Skeletal muscle satellite cell (primary cell): ENCODE data around the gene PDE4A.

Source experiments
- H3K27me3 ChIP-seq: 2 replicates; pipeline ENCODE4 v1.7.0; 2013; ENCODE audit warnings: low read length; ENCODE audit not compliant: control insufficient read depth, insufficient read depth
- H3K36me3 ChIP-seq: 2 replicates; pipeline ENCODE4 v1.7.0; 2013; ENCODE audit warnings: mild to moderate bottlenecking, control low read depth, low read length; ENCODE audit not compliant: insufficient read depth
- H3K4me1 ChIP-seq: 2 replicates; pipeline ENCODE4 v1.7.0; 2013; ENCODE audit warnings: low read length; ENCODE audit not compliant: control insufficient read depth, insufficient read depth
- H3K4me2 ChIP-seq: 2 replicates; pipeline ENCODE4 v1.7.0; 2013; ENCODE audit warnings: mild to moderate bottlenecking, low read length
- H3K4me3 ChIP-seq: 2 replicates; pipeline ENCODE4 v1.7.0; 2013; ENCODE audit warnings: low read length
- H3K9ac ChIP-seq: 2 replicates; pipeline ENCODE4 v1.7.0; 2013; ENCODE audit warnings: mild to moderate bottlenecking, low read depth, low read length, moderate library complexity
- H3K9me3 ChIP-seq: replicated peaks from 2 replicates; pipeline ENCODE4 v1.7.0; 2013; ENCODE audit warnings: mild to moderate bottlenecking, control low read depth, low read length

The PDE4A gene

DNA sequence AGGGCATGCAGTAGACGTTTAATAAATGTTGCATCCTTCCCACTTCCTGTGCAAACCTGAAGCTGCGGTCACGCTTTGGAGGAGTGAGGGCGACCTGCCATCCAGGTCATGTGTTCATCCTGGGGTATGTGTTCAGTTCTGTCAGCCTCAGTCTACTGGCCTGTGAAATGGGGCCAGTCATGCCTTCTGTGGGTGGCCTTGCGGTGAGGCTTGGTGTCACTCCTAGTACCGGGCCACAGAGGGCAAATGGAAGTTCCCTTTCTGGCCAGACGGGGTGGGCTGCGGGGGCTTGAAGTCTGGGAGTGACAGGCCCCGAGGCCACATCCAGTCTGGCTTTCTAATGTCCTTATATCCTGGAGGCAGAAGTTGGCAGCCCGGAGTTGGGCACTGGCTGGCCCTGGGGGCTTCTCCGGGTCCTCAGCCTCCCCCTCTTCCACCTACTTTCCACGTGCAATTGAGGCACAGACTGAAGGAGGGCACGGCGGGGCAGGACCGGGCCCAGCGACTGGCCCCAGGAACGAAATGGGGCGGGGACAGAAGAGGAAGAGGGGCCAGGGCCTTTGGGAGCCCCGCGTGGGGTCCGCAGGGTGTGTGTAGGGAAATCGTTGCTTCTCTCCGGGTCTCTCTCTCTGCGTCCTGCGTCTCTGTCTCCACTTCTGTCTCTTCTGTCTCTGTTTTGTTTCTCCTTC is 11.1 kb downstream of the PDE4A start:
- H3K9ac ChIP-seq, result peak overlapping the region; percentile 79
- H3K9me3 ChIP-seq, result no peaks in the 10 kb centered on the region
- H3K4me3 ChIP-seq, result peak overlapping the region; percentile 78
- peak overlapping the region; percentile 86 for H3K4me2 ChIP-seq
- H3K36me3 ChIP-seq, result no peaks in the 10 kb centered on the region
- H3K27me3 ChIP-seq, result peaks cover 9% of the 10 kb centered on the region
- peaks cover 17% of the 10 kb centered on the region for H3K4me1 ChIP-seq

DNA sequence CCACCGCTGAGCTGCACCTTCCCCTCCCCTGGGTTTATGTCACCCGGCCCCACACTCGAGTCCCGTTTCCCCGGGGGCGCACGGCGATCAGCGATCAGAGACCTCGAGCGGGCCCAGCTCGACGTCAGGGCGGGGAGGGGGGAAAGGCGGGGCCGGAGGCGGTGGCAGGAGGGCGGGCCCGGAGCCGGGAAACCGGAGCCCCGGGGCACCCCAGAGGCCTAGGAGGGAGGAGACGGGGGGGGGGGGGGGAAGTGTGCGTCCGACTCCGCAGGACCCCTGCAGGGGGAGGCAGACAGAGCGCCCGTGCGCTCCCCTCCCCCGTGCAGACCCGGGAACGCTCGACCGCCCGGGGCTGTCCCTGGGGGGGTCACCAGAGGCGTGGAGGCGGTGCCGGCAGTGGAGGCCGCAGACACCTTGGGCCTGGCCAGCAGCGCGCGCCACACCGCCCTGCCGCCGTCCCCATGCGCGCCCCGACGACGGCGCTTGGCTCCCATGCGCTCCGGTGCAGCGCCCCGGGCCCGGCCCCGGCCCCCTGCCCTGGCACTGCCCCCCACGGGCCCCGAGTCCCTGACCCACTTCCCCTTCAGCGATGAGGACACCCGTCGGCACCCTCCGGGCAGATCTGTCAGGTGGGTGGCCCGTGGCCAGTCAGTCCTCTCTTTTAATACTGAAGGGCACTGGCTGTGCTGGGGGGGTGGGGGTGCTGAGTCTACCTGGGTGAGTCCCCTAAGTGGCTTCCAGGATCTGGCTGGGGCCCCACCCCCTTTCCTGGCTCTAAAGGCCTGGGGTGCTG is 11.8 kb downstream of the PDE4A start:
- Histone ChIP-seq H3K36me3 (no peaks in the 10 kb centered on the region), H3K27me3 (peaks cover 9% of the 10 kb centered on the region), H3K4me2 (peak overlapping the region; percentile 86), H3K4me3 (peak overlapping the region; percentile 78), H3K4me1 (peaks cover 17% of the 10 kb centered on the region), H3K9me3 (no peaks in the 10 kb centered on the region), H3K9ac (peak overlapping the region; percentile 67)

DNA sequence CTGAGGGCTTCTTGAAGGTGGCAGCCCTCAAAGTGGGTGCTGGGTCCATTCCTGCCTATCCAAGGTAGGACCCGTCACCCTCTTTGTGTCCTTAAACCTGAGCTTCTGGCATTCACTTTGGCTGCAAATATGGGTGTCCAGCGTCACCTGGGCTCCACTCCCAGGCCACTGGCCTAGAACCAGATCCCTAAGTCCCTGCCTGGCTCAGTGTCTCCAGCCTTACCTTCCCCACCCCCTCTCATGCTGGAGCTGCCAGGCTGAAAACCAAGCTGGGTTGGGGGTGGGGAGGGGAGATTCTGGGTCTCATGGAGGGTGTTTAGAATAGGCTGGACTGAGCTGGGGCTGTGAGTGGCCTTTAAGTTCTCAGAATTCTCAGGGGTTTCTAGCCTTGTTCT is 12.4 kb downstream of the PDE4A start:
- Histone ChIP-seq H3K27me3 (peaks cover 5% of the 10 kb centered on the region), H3K9me3 (no peaks in the 10 kb centered on the region), H3K4me3 (no peak overlapping the region), H3K4me1 (peaks cover 17% of the 10 kb centered on the region), H3K4me2 (peak overlapping the region; percentile 86), H3K9ac (no peak overlapping the region), H3K36me3 (no peaks in the 10 kb centered on the region)

DNA sequence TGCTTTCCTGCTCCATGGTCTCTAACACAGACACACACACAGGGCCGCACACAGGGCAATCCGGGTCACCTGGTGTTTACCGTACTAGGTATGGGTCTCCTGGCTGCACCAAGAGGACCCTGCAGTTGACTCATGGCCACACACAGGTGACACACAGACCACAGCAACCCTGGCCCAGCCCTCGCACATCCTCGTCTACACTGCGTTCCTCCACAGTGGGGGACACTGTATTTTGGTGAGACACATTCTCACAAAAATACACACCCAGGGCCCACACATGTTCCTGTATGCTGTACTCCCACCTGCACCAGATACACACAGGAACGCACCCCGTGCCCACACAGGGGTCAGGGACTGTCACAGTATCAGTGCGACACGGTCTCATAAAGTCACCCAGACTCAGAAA is 12.8 kb downstream of the PDE4A start:
- H3K27me3 ChIP-seq, result peaks cover 5% of the 10 kb centered on the region
- H3K4me2 ChIP-seq, result peak overlapping the region; percentile 86
- no peaks in the 10 kb centered on the region for H3K36me3 ChIP-seq
- no peak overlapping the region for H3K4me3 ChIP-seq
- no peaks in the 10 kb centered on the region for H3K9me3 ChIP-seq
- H3K9ac ChIP-seq, result no peak overlapping the region
- peaks cover 17% of the 10 kb centered on the region for H3K4me1 ChIP-seq

DNA sequence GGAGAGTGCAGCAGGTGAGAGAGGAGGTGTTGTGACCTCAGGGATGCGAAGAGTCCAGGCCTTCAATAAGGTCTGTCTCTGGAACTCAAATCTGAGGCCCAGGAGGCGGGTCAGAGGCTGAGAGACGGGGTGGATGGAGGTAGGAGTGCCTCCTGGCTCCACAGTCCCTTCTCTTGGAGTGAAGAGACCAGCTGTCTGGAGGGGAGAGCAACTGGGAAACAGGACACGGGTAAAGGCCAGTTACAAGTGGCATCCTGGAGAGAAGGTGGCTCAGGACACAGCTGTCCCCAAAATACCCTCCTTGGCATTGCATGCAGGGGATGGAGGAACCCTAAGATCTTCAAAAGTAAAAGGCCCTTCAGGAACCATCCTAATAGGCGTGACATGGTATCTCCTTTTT is 19.2 kb downstream of the PDE4A start:
- H3K4me1 ChIP-seq, result no peaks in the 10 kb centered on the region
- H3K36me3 ChIP-seq, result no peaks in the 10 kb centered on the region
- H3K27me3 ChIP-seq, result no peaks in the 10 kb centered on the region
- no peaks in the 10 kb centered on the region for H3K9me3 ChIP-seq
- H3K9ac ChIP-seq, result no peak overlapping the region
- no peak overlapping the region for H3K4me2 ChIP-seq
- no peak overlapping the region for H3K4me3 ChIP-seq

DNA sequence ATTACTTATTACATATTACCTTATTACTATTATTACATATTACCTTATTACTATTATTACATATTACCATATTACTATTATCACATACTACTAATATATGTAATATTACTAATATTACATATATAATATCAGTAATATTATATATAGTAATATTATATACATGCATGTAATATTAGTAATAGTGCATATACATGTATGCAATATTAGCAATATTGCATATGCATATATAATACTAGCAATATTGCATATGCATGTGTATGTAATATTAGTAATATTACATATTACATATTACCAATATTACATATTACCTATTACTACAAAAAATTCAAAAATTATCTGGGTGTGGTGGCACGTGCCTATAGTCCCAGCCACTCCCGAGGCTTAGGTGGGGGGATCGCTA is 22.4 kb downstream of the PDE4A start:
- no peaks in the 10 kb centered on the region for H3K4me1 ChIP-seq
- no peak overlapping the region for H3K9ac ChIP-seq
- no peaks in the 10 kb centered on the region for H3K27me3 ChIP-seq
- no peaks in the 10 kb centered on the region for H3K36me3 ChIP-seq
- no peaks in the 10 kb centered on the region for H3K9me3 ChIP-seq
- H3K4me2 ChIP-seq, result no peak overlapping the region
- H3K4me3 ChIP-seq, result no peak overlapping the region

DNA sequence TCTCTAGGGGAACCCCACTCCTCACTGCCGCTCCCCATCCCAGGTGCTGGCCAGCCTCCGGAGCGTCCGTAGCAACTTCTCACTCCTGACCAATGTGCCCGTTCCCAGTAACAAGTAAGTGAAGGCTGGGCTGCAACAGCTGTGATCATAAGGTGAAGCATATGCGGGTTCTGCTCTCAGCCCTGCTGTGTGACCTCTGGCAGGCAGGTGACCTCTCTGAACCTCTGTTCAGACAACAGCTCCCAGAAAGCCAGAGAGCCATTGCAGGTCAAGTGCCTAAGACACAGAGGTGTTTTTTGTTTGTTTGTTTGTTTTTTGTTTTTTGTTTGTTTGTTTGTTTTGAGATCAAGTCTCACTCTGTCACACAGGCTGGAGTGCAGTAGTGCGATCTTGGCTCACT is 28.7 kb downstream of the PDE4A start:
- Histone ChIP-seq H3K4me2 (no peak overlapping the region), H3K36me3 (no peaks in the 10 kb centered on the region), H3K4me3 (no peak overlapping the region), H3K27me3 (no peaks in the 10 kb centered on the region), H3K4me1 (no peaks in the 10 kb centered on the region), H3K9ac (no peak overlapping the region), H3K9me3 (no peaks in the 10 kb centered on the region)

DNA sequence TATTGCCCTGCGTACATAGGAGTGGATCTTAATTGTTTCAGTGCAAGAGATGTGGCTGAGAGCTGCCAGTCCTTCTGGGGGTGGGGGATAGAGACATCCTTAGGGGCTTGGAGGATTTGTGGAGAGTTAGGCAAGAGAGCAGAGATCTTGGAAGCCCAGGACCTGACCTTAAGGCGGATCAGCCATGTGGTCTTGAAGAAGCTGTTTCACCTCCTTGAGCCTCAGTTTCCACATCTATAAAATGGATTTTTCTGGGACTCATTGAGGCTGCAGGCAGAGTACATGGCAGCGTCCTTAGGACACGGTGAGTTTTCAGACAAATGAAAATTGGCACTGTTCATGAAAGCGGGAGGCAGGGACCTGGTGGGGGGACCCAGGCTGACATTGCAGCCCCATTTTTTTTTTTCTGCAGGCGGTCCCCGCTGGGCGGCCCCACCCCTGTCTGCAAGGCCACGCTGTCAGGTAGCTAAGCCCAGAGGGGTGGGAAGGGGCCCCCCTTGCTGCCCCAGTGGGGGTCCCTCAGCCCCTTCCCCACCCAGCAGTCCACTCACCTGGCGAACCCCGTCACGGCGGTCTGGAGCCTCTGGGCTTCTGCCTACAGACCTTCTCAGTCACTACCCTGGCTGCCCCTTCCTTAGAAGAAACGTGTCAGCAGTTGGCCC is 30.0 kb downstream of the PDE4A start:
- Histone ChIP-seq H3K4me1 (no peaks in the 10 kb centered on the region), H3K27me3 (no peaks in the 10 kb centered on the region), H3K4me3 (no peak overlapping the region), H3K9ac (no peak overlapping the region), H3K36me3 (no peaks in the 10 kb centered on the region), H3K4me2 (no peak overlapping the region), H3K9me3 (no peaks in the 10 kb centered on the region)

DNA sequence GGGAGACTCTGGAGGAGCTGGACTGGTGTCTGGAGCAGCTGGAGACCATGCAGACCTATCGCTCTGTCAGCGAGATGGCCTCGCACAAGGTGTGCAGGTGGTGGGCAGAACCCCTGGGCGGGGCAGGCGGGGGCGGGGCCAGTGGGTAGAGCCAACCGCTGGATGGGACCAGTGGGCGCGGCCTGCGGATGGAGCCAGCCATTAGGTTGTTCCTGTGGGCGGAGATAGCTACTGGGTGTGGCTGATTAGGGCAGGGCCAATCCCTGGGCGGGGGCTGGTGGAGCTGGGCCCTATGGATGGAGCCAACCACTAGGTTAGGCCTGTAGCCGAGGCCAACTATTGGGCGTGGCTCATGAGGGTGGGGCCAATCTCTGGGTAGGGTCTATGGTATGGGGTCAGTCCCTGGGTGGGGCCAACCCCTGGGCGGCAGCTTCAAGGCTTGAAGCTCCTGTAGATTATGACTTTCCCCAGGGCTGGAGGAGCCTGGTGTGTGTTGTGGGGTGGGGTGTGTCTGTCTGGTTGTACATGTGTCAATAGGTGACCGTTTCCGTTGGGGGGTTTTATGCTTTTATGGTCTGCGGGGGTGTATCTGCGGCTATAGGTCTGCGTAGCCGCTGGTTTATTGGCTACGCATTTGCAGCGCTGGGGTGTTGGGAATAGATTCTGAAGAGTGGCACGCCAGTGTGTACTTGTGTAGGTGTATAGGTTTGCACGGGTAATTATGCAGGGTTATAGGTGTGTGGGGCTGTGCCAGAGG is 30.7 kb downstream of the PDE4A start:
- no peak overlapping the region for H3K9ac ChIP-seq
- H3K4me3 ChIP-seq, result no peak overlapping the region
- no peaks in the 10 kb centered on the region for H3K4me1 ChIP-seq
- H3K9me3 ChIP-seq, result no peaks in the 10 kb centered on the region
- no peaks in the 10 kb centered on the region for H3K27me3 ChIP-seq
- H3K4me2 ChIP-seq, result no peak overlapping the region
- no peaks in the 10 kb centered on the region for H3K36me3 ChIP-seq

DNA sequence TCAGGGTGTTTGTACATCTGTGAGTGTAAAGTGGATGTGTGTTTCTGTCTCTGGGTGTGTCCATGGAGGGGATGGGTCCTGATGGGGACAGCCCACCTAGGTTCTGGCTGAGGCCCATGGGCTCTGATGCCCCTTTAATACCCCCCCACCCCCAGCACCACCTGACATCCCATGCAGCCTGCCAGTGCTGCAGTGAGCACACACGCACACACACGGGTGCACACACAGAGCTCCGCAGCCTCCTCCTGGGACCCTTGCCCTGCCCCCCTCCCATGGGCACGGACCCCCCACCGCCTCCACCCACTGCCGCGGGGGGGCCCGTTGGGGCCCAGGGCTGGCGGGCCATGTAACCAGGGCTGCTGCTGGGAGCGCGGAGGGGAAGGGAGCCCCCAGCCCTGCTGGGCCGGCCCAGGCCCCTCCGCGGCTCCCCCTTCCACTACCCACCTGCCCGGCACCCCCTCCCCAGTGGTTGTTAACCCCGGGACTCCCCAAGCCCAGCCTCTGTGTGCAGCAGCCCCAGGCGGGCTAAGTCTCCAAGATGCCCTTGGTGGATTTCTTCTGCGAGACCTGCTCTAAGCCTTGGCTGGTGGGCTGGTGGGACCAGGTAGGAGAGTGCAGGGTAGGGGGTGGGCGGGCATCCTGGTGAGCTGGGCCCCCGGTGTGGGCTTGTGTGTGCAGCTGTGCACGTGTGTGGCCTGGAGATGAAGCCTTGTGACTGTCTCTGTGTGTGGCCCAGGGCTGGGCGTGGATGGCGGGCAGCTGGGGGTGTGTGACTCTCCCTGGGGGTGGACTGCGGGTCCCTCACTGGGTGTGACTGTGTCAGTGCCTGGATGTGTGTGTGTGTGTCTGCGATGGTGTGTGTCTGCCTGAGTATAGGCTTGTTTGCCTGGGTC is 32.6 kb downstream of the PDE4A start:
- H3K36me3 ChIP-seq, result no peaks in the 10 kb centered on the region
- no peaks in the 10 kb centered on the region for H3K4me1 ChIP-seq
- H3K9ac ChIP-seq, result no peak overlapping the region
- H3K9me3 ChIP-seq, result no peaks in the 10 kb centered on the region
- H3K4me2 ChIP-seq, result no peak overlapping the region
- H3K27me3 ChIP-seq, result no peaks in the 10 kb centered on the region
- no peak overlapping the region for H3K4me3 ChIP-seq
